Prostate gland (tissue), 2 donors: ENCODE results near the gene ROBO1. TPM values are rescaled to one million over a fixed set of nuclear protein-coding genes. Genes with fewer than 3 reads are reported as not detected.

Experiments used
- DNase-seq: peaks from one replicate; pipeline ENCODE4 v3.0.0-alpha.2; 2019; ENCODE audit warnings: low spot score
- H3K27ac ChIP-seq, 2 donors: fragments of 200-600 bp; sonication (generic); 2 replicates each; pipeline ENCODE4 v1.5.1; 2017 to 2019
- H3K27me3 ChIP-seq: fragments of 200-600 bp; sonication (generic); replicated peaks from 2 replicates; pipeline ENCODE4 v1.5.1; 2019; ENCODE audit not compliant: insufficient read depth
- H3K36me3 ChIP-seq, 2 donors: fragments of 200-600 bp; sonication (generic); 1 replicate in 1 of 2; 2 replicates in 1 of 2; pipeline versions ENCODE4 v1.5.1 to v1.8.1; 2017 to 2019
- H3K4me1 ChIP-seq: fragments of 200-600 bp; sonication (generic); replicated peaks from 2 replicates; pipeline ENCODE4 v1.5.1; 2019
- H3K4me3 ChIP-seq, 2 donors: fragments of 200-600 bp; sonication (generic); 2 replicates each; pipeline ENCODE4 v1.5.1; 2017 to 2019
- H3K9me3 ChIP-seq: fragments of 200-600 bp; sonication (generic); 2 replicates; pipeline ENCODE4 v1.5.1; 2017
- POLR2A ChIP-seq: fragments of 450-650 bp; IDR thresholded peaks from one replicate; pipeline ENCODE4 v1.6.1; 2016; ENCODE audit warnings: antibody characterized with exemption, mild to moderate bottlenecking
- POLR2AphosphoS5 ChIP-seq: sonication (generic); formaldehyde crosslinking; IDR thresholded peaks from one replicate; pipeline ENCODE4 v1.6.1; 2017; ENCODE audit warnings: antibody characterized with exemption
- WGBS: methylation state at CpG from one replicate; pipeline ENCODE4 v1.1.5; 2018; 5-methylcytosine and 5-hydroxymethylcytosine counted together
- intact Hi-C: fragments of 100-400 bp; cut with DNase I; formaldehyde crosslinking; loops from one replicate; pipeline ENCODE4 v1.14.2; 2022
- total RNA-seq, 2 donors: library from RNA; depleted of rRNA; stranded (reverse); fragments of >200 nt; gene quantifications; one replicate each; pipeline ENCODE4 v1.1.0, GENCODE V29; 2016
- TF ChIP-seq, protein P1 (sequence below), 4 experiments: fragments of 200-600 bp in 2 of 4; fragments of 450-650 bp in 2 of 4; sonication (generic) in 2 of 4; IDR thresholded peaks; 1 replicate in 3 of 4; 2 replicates in 1 of 4; pipeline ENCODE4 v1.5.1; 2016 to 2019; ENCODE audit warnings: antibody characterized with exemption in 4 of 4, mild to moderate bottlenecking in 2 of 4, moderate library complexity in 2 of 4

The ROBO1 gene
- total RNA-seq, 2 donors from 2014 or later = 37.6 to 50.8 TPM

DNA sequence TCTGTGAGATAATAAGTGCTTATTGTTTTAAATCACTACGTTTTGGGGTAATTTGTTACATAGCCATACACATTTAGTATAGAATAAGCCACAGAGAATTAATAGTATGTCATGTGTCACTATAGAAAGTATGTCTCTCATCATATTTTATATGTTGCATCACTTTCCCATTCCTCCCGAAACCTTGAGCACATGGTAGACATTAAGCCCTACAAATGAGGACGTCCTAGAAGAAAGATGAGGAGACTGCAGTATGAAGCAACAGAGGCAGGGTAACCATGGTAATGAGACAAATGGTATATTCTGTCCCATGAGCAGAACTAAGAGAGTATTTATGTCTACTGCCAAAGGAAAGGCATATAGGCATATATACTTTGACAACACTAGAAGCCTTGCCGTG, 720.2 kb downstream of the ROBO1 start:
- H3K9me3 ChIP-seq = no peaks in the 10 kb centered on the region
- TF ChIP-seq POLR2AphosphoS5 (no peak), POLR2A (no peak)
- TF ChIP-seq, protein P1, sequence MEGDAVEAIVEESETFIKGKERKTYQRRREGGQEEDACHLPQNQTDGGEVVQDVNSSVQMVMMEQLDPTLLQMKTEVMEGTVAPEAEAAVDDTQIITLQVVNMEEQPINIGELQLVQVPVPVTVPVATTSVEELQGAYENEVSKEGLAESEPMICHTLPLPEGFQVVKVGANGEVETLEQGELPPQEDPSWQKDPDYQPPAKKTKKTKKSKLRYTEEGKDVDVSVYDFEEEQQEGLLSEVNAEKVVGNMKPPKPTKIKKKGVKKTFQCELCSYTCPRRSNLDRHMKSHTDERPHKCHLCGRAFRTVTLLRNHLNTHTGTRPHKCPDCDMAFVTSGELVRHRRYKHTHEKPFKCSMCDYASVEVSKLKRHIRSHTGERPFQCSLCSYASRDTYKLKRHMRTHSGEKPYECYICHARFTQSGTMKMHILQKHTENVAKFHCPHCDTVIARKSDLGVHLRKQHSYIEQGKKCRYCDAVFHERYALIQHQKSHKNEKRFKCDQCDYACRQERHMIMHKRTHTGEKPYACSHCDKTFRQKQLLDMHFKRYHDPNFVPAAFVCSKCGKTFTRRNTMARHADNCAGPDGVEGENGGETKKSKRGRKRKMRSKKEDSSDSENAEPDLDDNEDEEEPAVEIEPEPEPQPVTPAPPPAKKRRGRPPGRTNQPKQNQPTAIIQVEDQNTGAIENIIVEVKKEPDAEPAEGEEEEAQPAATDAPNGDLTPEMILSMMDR (IDR thresholded peaks at IDR 0.05) = no peak
- H3K27me3 ChIP-seq = no peaks in the 10 kb centered on the region
- H3K4me3 ChIP-seq = no peak overlapping the region
- no peak overlapping the region for H3K27ac ChIP-seq
- no peaks in the 10 kb centered on the region for H3K4me1 ChIP-seq
- DNase-seq = no peak
- intact Hi-C loops = no loop called here
- H3K36me3 ChIP-seq = no peaks in the 10 kb centered on the region
- 96% methylated on average over 4 of the region's 4 CpGs for WGBS

DNA sequence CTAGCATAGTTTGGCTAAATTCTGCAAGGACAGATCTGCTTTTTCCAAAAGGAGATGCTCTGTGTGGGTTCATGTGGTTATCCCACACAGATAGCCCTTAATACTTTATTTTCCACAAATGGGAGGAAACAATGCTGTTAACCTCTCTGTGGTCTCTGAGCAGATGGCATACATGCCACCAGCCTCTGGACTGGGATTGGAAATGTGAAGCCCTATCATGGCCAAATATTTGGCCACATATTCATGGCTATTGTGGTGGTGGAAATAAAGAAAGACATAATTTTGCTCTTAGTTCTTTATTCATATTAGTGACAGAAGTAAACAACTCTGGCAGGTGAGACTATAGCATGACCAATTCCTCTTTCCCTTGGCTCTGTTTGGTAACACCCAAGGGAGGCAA, 726.2 kb downstream of the ROBO1 start:
- Histone ChIP-seq H3K27me3 (no peaks in the 10 kb centered on the region), H3K4me3 (no peak overlapping the region), H3K27ac (no peak overlapping the region), H3K36me3 (no peaks in the 10 kb centered on the region), H3K4me1 (no peaks in the 10 kb centered on the region), H3K9me3 (no peaks in the 10 kb centered on the region)
- TF ChIP-seq POLR2AphosphoS5 (no peak), POLR2A (no peak)
- TF ChIP-seq, protein P1 (IDR thresholded peaks at IDR 0.05) = no peak
- intact Hi-C loops = no loop called here
- DNase-seq = no peak

DNA sequence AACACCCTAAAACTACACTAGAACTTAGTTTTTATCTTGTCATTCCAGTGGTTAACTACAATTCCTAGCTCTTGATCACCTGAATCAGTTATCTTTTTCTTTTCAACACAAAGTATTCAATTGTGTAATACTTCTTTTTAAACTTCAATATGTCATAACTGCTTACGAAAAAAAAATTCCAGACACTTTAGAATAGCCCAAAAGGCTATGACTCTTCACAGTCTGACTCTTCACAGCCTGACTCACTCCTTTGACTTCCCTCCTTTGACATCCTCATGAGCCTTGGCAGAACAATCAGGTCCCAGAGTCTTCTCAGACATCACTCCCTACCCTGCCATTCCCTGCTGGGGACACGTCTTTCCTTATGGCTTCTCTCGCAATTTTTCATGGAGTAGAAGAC, 727.1 kb downstream of the ROBO1 start:
- no peak overlapping the region for H3K4me3 ChIP-seq
- no peaks in the 10 kb centered on the region for H3K27me3 ChIP-seq
- H3K4me1 ChIP-seq = no peaks in the 10 kb centered on the region
- no peaks in the 10 kb centered on the region for H3K9me3 ChIP-seq
- H3K36me3 ChIP-seq = no peaks in the 10 kb centered on the region
- no peak overlapping the region for H3K27ac ChIP-seq
- no peak for DNase-seq
- TF ChIP-seq, protein P1 (IDR thresholded peaks at IDR 0.05) = no peak
- TF ChIP-seq POLR2AphosphoS5 = no peak
- no peak for TF ChIP-seq POLR2A
- intact Hi-C loops = no loop called here
- 86% methylated on average over 3 of the region's 3 CpGs for WGBS

DNA sequence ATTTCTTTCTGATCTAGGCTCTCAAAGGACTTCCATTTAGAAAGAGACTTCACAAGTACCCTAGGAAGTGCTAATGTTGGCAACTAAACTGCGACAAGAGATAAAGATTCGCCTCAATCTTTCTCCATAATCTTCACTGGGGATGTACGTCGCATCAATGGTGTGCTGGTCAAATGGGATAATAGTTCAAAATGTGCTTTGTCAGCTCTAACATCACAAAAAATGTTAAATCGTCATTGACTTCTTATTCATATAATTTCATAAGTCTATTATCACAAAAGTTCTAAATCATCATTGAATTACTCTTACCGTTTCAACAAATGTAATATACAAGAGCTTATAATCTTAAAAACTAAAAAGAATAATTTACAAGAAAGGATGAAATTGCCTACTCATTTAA, 727.7 kb downstream of the ROBO1 start:
- DNase-seq = no peak
- TF ChIP-seq POLR2AphosphoS5 = no peak
- TF ChIP-seq POLR2A = no peak
- TF ChIP-seq, protein P1 (IDR thresholded peaks at IDR 0.05) = no peak
- no peaks in the 10 kb centered on the region for H3K27me3 ChIP-seq
- H3K4me3 ChIP-seq = no peak overlapping the region
- H3K4me1 ChIP-seq = no peaks in the 10 kb centered on the region
- WGBS = 96% methylated on average over 6 of the region's 6 CpGs
- no peak overlapping the region for H3K27ac ChIP-seq
- no peaks in the 10 kb centered on the region for H3K9me3 ChIP-seq
- H3K36me3 ChIP-seq = no peaks in the 10 kb centered on the region
- intact Hi-C loops = no loop called here

DNA sequence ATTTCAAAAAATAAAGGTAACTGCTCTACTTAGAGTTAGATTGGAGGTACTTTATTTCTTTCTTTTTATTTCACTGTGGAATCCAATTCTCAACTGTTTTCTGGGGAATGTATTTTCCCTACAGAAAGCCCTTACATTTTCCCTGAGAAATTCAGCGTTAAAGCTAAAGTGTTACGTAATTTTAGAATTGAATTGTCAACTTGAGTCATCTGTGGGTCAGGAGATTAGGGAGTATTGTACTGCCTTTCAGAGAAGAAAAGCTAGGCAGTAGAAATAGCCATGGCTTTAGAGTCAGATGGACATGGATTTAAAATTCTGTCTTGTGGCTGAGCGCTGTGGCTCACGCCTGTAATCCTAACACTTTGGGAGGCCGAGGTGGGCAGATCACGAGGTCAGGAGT, 728.6 kb downstream of the ROBO1 start:
- no peaks in the 10 kb centered on the region for H3K4me1 ChIP-seq
- no peak overlapping the region for H3K27ac ChIP-seq
- H3K27me3 ChIP-seq = no peaks in the 10 kb centered on the region
- H3K36me3 ChIP-seq = no peaks in the 10 kb centered on the region
- H3K9me3 ChIP-seq = no peaks in the 10 kb centered on the region
- WGBS = 95% methylated on average over 6 of the region's 6 CpGs
- intact Hi-C loops = no loop called here
- TF ChIP-seq POLR2A = no peak
- no peak for TF ChIP-seq POLR2AphosphoS5
- TF ChIP-seq, protein P1 (IDR thresholded peaks at IDR 0.05) = no peak
- no peak overlapping the region for H3K4me3 ChIP-seq
- no peak for DNase-seq
